Left ventricle myocardium inferior (tissue), 1 donor: ENCODE data around the gene F5. TPM values are rescaled to one million over a fixed set of nuclear protein-coding genes. Genes with fewer than 3 reads are reported as not detected.

Experiments used
- DNase-seq: peaks from one replicate; pipeline ENCODE4 v3.0.0-alpha.2; 2020
- H3K27ac ChIP-seq: fragments of 200-600 bp; replicated peaks from 2 replicates; pipeline ENCODE4 v1.8.0; 2021
- H3K27me3 ChIP-seq: fragments of 200-600 bp; 2 replicates; pipeline ENCODE4 v1.8.0; 2021; ENCODE audit warnings: low read depth
- H3K36me3 ChIP-seq: fragments of 200-600 bp; 2 replicates; pipeline ENCODE4 v1.8.0; 2021
- H3K4me1 ChIP-seq: fragments of 200-600 bp; 2 replicates; pipeline ENCODE4 v1.8.0; 2021
- H3K4me3 ChIP-seq: fragments of 200-600 bp; 2 replicates; pipeline ENCODE4 v1.8.0; 2021; ENCODE audit warnings: mild to moderate bottlenecking, moderate library complexity
- H3K9me3 ChIP-seq: fragments of 200-600 bp; replicated peaks from 2 replicates; pipeline ENCODE4 v1.8.0; 2021
- CTCF ChIP-seq: fragments of 200-600 bp; IDR thresholded peaks from 2 replicates; pipeline ENCODE4 v1.8.0; 2021; ENCODE audit warnings: antibody characterized with exemption, mild to moderate bottlenecking, borderline replicate concordance
- intact Hi-C: fragments of 100-400 bp; cut with micrococcal nuclease; formaldehyde crosslinking; loops from one replicate; pipeline ENCODE4 v1.11.0; 2022
- total RNA-seq: library from RNA; stranded (reverse); fragmentation: NEBNext Ultra II Directional; extraction: Animal tissue kit (Norgen Biotek cat#: 25700); gene quantifications from one replicate; pipeline ENCODE4 v1.2.1, GENCODE V29; 2021
- donor health status: DM: no; HTN: yes; CAD: no; lungs with severe emphysema.

Gene F5
- total RNA-seq, 1 donor from 2014 or later, result 14.7 TPM

GRCh38 chr1:169465281-169465680, 121.0 kb downstream of the F5 start:
- Histone ChIP-seq H3K27me3 (peaks cover 3% of the 10 kb centered on the region), H3K9me3 (no peaks in the 10 kb centered on the region), H3K4me1 (peaks cover 2% of the 10 kb centered on the region), H3K27ac (no peak overlapping the region), H3K4me3 (no peak overlapping the region), H3K36me3 (peaks cover 43% of the 10 kb centered on the region)
- intact Hi-C loops, result no loop called here
- TF ChIP-seq CTCF, result no peak
- no peak for DNase-seq

Other genes starting within 250 kb of the F5 start
- gene NME7, start 218.7 kb downstream of the F5 start, total RNA-seq, result 13.1 TPM
- 27.2 TPM for gene BLZF1, start 218.3 kb downstream of the F5 start, total RNA-seq
- 1.5 TPM for gene CCDC181, start 159.0 kb downstream of the F5 start, total RNA-seq
- gene SLC19A2, start 100.5 kb downstream of the F5 start, total RNA-seq, result 16.6 TPM
- gene SELP, start 43.6 kb upstream of the F5 start, total RNA-seq, result 10.9 TPM
- 1.2 TPM for gene SELL, start 125.1 kb upstream of the F5 start, total RNA-seq
- gene SELE, start 147.6 kb upstream of the F5 start, total RNA-seq, result 0.44 TPM
- 5.9 TPM for gene METTL18, start 208.4 kb upstream of the F5 start, total RNA-seq